ENCODE results near the gene RPS16. TPM values are rescaled to one million over a fixed set of nuclear protein-coding genes. Genes with fewer than 3 reads are reported as not detected.
A peak's percentile ranks its signal among the peaks of the same experiment; 100 is the strongest.

The RPS16 gene
- total and polyA plus RNA-seq, 2 of the 13 experiments (the other 11 are each of a cell fraction or from before 2014, with no cell fraction given) = 488 to 2,583 TPM

GRCh38 chr19:39480337-39481228, 44.8 kb upstream of the RPS16 start, which contains the start of gene TIMM50 (continued):
- TF ChIP-seq NAIF1 (CRISPR knock-in tag; IDR thresholded peaks at IDR 0.05; ENCODE audit: borderline replicate concordance) = no peak
- TF ChIP-seq MTF2 (CRISPR knock-in tag; IDR thresholded peaks at IDR 0.05; ENCODE audit: borderline replicate concordance) = 0 out of 2 replicates have a peak, but pooled peaks have one; percentile 12
- TF ChIP-seq ZC3H13 (CRISPR knock-in tag; IDR thresholded peaks at IDR 0.05) = 0 out of 2 replicates have a peak, but pooled peaks have one; percentile 39
- TF ChIP-seq AHR (CRISPR knock-in tag; IDR thresholded peaks at IDR 0.05) = 0 out of 2 replicates have a peak, but pooled peaks have one; percentile 59
- 0 out of 2 replicates have a peak, but pooled peaks have one; percentile 37 for TF ChIP-seq ZBTB20 (CRISPR knock-in tag; IDR thresholded peaks at IDR 0.05; ENCODE audit: borderline replicate concordance, low read depth)
- TF ChIP-seq SOX6 (IDR thresholded peaks at IDR 0.05) = no peak
- peak; percentile 27; the same call in 1 of the 2 replicates for TF ChIP-seq SOX6 (CRISPR knock-in tag; IDR thresholded peaks at IDR 0.05)
- TF ChIP-seq, protein P1, sequence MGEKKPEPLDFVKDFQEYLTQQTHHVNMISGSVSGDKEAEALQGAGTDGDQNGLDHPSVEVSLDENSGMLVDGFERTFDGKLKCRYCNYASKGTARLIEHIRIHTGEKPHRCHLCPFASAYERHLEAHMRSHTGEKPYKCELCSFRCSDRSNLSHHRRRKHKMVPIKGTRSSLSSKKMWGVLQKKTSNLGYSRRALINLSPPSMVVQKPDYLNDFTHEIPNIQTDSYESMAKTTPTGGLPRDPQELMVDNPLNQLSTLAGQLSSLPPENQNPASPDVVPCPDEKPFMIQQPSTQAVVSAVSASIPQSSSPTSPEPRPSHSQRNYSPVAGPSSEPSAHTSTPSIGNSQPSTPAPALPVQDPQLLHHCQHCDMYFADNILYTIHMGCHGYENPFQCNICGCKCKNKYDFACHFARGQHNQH (CRISPR knock-in tag; IDR thresholded peaks at IDR 0.05) = peak; percentile 82
- peak; percentile 87; the same call in 1 of the 2 replicates for TF ChIP-seq ZNF788 (CRISPR knock-in tag; IDR thresholded peaks at IDR 0.05; ENCODE audit: borderline replicate concordance)
- TF ChIP-seq PHF20 (CRISPR knock-in tag; IDR thresholded peaks at IDR 0.05) = peak; percentile 94
- TF ChIP-seq, protein P2, sequence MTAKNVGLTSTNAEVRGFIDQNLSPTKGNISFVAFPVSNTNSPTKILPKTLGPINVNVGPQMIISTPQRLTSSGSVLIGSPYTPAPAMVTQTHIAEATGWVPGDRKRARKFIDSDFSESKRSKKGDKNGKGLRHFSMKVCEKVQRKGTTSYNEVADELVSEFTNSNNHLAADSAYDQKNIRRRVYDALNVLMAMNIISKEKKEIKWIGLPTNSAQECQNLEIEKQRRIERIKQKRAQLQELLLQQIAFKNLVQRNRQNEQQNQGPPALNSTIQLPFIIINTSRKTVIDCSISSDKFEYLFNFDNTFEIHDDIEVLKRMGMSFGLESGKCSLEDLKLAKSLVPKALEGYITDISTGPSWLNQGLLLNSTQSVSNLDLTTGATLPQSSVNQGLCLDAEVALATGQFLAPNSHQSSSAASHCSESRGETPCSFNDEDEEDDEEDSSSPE (CRISPR knock-in tag; IDR thresholded peaks at IDR 0.05) = peak; percentile 77
- peak; percentile 95 for TF ChIP-seq DMAP1 (CRISPR knock-in tag; IDR thresholded peaks at IDR 0.05)
- TF ChIP-seq ZNF362 (CRISPR knock-in tag; IDR thresholded peaks at IDR 0.05; ENCODE audit: borderline replicate concordance) = peak; percentile 49; the same call in 1 of the 2 replicates
- TF ChIP-seq SIN3A (IDR thresholded peaks at IDR 0.05; ENCODE audit: borderline replicate concordance, low read depth, low read length) = peak; percentile 67; the same call in 1 of the 2 replicates
- peak; percentile 52; the same call in 1 of the 2 replicates for TF ChIP-seq ZNF709 (CRISPR knock-in tag; IDR thresholded peaks at IDR 0.05)
- TF ChIP-seq, protein P3, sequence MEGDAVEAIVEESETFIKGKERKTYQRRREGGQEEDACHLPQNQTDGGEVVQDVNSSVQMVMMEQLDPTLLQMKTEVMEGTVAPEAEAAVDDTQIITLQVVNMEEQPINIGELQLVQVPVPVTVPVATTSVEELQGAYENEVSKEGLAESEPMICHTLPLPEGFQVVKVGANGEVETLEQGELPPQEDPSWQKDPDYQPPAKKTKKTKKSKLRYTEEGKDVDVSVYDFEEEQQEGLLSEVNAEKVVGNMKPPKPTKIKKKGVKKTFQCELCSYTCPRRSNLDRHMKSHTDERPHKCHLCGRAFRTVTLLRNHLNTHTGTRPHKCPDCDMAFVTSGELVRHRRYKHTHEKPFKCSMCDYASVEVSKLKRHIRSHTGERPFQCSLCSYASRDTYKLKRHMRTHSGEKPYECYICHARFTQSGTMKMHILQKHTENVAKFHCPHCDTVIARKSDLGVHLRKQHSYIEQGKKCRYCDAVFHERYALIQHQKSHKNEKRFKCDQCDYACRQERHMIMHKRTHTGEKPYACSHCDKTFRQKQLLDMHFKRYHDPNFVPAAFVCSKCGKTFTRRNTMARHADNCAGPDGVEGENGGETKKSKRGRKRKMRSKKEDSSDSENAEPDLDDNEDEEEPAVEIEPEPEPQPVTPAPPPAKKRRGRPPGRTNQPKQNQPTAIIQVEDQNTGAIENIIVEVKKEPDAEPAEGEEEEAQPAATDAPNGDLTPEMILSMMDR (CRISPR knock-in tag; IDR thresholded peaks at IDR 0.05) = peak; percentile 34; the same call in 1 of the 2 replicates
- TF ChIP-seq, protein P4, sequence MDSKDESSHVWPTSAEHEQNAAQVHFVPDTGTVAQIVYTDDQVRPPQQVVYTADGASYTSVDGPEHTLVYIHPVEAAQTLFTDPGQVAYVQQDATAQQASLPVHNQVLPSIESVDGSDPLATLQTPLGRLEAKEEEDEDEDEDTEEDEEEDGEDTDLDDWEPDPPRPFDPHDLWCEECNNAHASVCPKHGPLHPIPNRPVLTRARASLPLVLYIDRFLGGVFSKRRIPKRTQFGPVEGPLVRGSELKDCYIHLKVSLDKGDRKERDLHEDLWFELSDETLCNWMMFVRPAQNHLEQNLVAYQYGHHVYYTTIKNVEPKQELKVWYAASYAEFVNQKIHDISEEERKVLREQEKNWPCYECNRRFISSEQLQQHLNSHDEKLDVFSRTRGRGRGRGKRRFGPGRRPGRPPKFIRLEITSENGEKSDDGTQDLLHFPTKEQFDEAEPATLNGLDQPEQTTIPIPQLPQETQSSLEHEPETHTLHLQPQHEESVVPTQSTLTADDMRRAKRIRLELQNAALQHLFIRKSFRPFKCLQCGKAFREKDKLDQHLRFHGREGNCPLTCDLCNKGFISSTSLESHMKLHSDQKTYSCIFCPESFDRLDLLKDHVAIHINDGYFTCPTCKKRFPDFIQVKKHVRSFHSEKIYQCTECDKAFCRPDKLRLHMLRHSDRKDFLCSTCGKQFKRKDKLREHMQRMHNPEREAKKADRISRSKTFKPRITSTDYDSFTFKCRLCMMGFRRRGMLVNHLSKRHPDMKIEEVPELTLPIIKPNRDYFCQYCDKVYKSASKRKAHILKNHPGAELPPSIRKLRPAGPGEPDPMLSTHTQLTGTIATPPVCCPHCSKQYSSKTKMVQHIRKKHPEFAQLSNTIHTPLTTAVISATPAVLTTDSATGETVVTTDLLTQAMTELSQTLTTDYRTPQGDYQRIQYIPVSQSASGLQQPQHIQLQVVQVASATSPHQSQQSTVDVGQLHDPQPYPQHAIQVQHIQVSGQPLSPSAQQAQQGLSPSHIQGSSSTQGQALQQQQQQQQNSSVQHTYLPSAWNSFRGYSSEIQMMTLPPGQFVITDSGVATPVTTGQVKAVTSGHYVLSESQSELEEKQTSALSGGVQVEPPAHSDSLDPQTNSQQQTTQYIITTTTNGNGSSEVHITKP (CRISPR knock-in tag; IDR thresholded peaks at IDR 0.05; ENCODE audit: low read depth) = no peak
- peak; percentile 64 for TF ChIP-seq PTBP1 (IDR thresholded peaks at IDR 0.05; ENCODE audit: low read depth, low read length, poor library complexity, severe bottlenecking)
- TF ChIP-seq RFX5 (IDR thresholded peaks at IDR 0.05; ENCODE audit: low read depth, low read length) = peak; percentile 46; the same call in 1 of the 2 replicates

Data from HepG2 (cell line).